ENCODE measurements around the gene ATP6V0E2.
"Not testable (repeated sequence)": the region's sequence is repeated elsewhere in the genome, so short reads cannot be mapped to it uniquely, and the experiment has no call there.

GRCh38 chr7:149890715-149891114, 16.9 kb downstream of the ATP6V0E2 start:
- TF ChIP-seq POLR2A, CTCF (IDR thresholded peaks at IDR 0.05): not testable (repeated sequence)

All from lower leg skin (tissue), 3 donors.